Adipocyte (in vitro differentiated cells): ENCODE results near the gene MRPS14.

ENCODE experiments used
- DNase-seq: peaks from one replicate; pipeline ENCODE4 v3.0.0-alpha.2; 2015; ENCODE audit warnings: low read depth
- H3K27me3 ChIP-seq: replicated peaks from 2 replicates; pipeline ENCODE4 v1.7.0; 2013; ENCODE audit warnings: mild to moderate bottlenecking, low read length, moderate library complexity; ENCODE audit not compliant: control insufficient read depth, insufficient read depth
- H3K36me3 ChIP-seq: 2 replicates; pipeline ENCODE4 v1.7.0; 2013; ENCODE audit warnings: low read length, mild to moderate bottlenecking, moderate library complexity; ENCODE audit not compliant: control insufficient read depth, insufficient read depth, severe bottlenecking
- H3K4me1 ChIP-seq: 2 replicates; pipeline ENCODE4 v1.7.0; 2013; ENCODE audit warnings: mild to moderate bottlenecking, low read length, moderate library complexity; ENCODE audit not compliant: control insufficient read depth, insufficient read depth
- H3K4me3 ChIP-seq: 2 replicates; pipeline ENCODE4 v1.7.0; 2013; ENCODE audit warnings: mild to moderate bottlenecking, low read length, moderate library complexity
- H3K9ac ChIP-seq: 2 replicates; pipeline ENCODE4 v1.7.0; 2013; ENCODE audit warnings: mild to moderate bottlenecking, low read length, moderate library complexity
- H3K9me3 ChIP-seq: 2 replicates; pipeline ENCODE4 v1.7.0; 2013; ENCODE audit warnings: mild to moderate bottlenecking, low read length, moderate library complexity; ENCODE audit not compliant: control insufficient read depth

Gene MRPS14

GRCh38 chr1:174965362-174966007 is 57.7 kb downstream of the MRPS14 start:
- H3K27me3 ChIP-seq = no peaks in the 10 kb centered on the region
- peak overlapping the region; percentile 43 for H3K4me3 ChIP-seq
- H3K9me3 ChIP-seq = no peaks in the 10 kb centered on the region
- peak overlapping the region; percentile 12 for H3K9ac ChIP-seq
- no peak for DNase-seq
- no peaks in the 10 kb centered on the region for H3K36me3 ChIP-seq
- peaks cover 45% of the 10 kb centered on the region for H3K4me1 ChIP-seq

DNA sequence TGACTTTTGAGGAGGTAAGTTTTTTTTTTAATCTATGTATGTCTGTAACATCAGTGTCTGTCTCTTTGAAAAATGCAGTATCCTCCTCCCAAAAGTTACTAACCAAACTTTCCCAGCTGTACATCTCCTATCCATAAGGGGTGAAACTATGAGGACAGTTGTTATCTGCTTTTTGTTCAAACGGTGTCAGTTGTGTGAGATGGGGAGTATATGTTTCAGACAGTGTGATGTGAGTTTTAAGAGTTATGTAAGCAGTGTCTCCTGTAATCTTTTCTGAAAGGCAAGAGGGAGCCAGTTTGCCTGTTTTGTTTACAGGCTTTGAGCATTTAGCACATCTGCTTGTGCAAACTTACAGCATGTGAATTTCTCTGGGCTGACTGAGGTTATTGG is 58.3 kb downstream of the MRPS14 start:
- no peaks in the 10 kb centered on the region for H3K36me3 ChIP-seq
- peaks cover 45% of the 10 kb centered on the region for H3K4me1 ChIP-seq
- peak overlapping the region; percentile 43 for H3K4me3 ChIP-seq
- peak overlapping the region; percentile 12 for H3K9ac ChIP-seq
- peak; percentile 39 for DNase-seq
- no peaks in the 10 kb centered on the region for H3K27me3 ChIP-seq
- H3K9me3 ChIP-seq = no peaks in the 10 kb centered on the region

- H3K27me3 ChIP-seq = no peaks in the 10 kb centered on the region
- H3K36me3 ChIP-seq = no peaks in the 10 kb centered on the region
- H3K4me3 ChIP-seq = peak overlapping the region; percentile 38
- no peak overlapping the region for H3K9ac ChIP-seq
- H3K4me1 ChIP-seq = peaks cover 45% of the 10 kb centered on the region
- H3K9me3 ChIP-seq = no peaks in the 10 kb centered on the region
- DNase-seq = no peak
Observed at GRCh38 chr1:174964261-174964971, 58.8 kb downstream of the MRPS14 start.

DNA sequence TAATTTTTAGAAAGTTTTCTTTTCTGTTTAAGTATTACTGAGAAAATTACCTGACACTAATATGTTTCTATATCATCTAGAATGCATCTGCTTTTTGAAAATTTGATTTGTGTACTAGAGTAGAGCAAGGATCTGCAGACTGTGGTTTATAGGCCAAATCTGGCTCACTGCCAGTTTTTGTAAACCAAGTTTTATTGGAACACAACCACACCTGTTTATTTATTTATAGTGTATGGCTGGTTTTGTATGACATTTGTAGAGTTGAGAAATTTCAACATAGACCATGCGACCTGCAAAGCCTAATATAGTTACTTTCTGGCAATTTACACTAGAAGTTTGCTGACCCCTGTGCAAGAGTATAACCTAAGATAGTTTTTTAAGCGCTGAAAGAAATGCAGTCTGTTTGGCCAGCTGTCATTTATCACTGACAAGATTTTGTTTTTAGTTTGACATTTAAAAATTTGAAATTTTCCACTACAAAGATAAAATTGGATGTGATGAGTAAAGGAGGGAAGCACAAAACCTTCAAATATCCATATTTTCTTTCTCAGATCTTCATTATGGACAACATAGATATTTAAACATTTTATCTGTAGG is 59.6 kb downstream of the MRPS14 start:
- Histone ChIP-seq H3K9me3 (no peaks in the 10 kb centered on the region), H3K36me3 (no peaks in the 10 kb centered on the region), H3K4me3 (no peak overlapping the region), H3K4me1 (peaks cover 39% of the 10 kb centered on the region), H3K27me3 (no peaks in the 10 kb centered on the region), H3K9ac (no peak overlapping the region)
- DNase-seq = no peak
